SK-N-MC (cell line): Measurements from ENCODE around the gene ANP32B.
"Not testable (repeated sequence)": the region's sequence is repeated elsewhere in the genome, so short reads cannot be mapped to it uniquely, and the experiment has no call there.

Source experiments
- DNase-seq: peaks from one replicate; pipeline ENCODE4 v3.0.0-alpha.2; 2011; ENCODE audit warnings: low read depth, low spot score
- H3K27ac ChIP-seq: fragments of 200-600 bp; sonication (generic); 2 replicates; pipeline ENCODE4 v1.5.1; 2016; ENCODE audit warnings: mixed run types
- H3K36me3 ChIP-seq: fragments of 200-600 bp; sonication (generic); 2 replicates; pipeline ENCODE4 v1.6.1; 2017; ENCODE audit warnings: antibody characterized with exemption, low read length, mixed read lengths; ENCODE audit not compliant: insufficient read depth
- H3K4me3 ChIP-seq: fragments of 200-600 bp; sonication (generic); 2 replicates; pipeline ENCODE4 v1.5.1; 2016
- H3K9ac ChIP-seq: fragments of 200-600 bp; sonication (generic); 2 replicates; pipeline ENCODE4 v1.8.0; 2017; ENCODE audit warnings: mixed run types, mixed read lengths; ENCODE audit not compliant: insufficient read length
- H3K9me3 ChIP-seq: fragments of 200-600 bp; sonication (generic); 2 replicates; pipeline ENCODE4 v1.6.1; 2017; ENCODE audit warnings: low read depth, mild to moderate bottlenecking, antibody characterized with exemption, low read length, moderate library complexity, mixed read lengths
- EZH2 ChIP-seq: fragments of 200-600 bp; sonication (generic); IDR thresholded peaks from one replicate; pipeline ENCODE4 v1.6.1; 2017; ENCODE audit warnings: antibody characterized with exemption
- FOXP2 ChIP-seq: optimal IDR thresholded peaks from 2 replicates; pipeline ENCODE3; 2011; ENCODE audit warnings: mild to moderate bottlenecking, moderate library complexity; ENCODE audit not compliant: insufficient read depth; ENCODE audit errors: extremely low read length, control extremely low read depth
- POLR2AphosphoS5 ChIP-seq: IDR thresholded peaks from 2 replicates; pipeline ENCODE4 v1.6.1; 2012; ENCODE audit warnings: mild to moderate bottlenecking, low read depth, low read length, borderline replicate concordance

ANP32B gene

DNA sequence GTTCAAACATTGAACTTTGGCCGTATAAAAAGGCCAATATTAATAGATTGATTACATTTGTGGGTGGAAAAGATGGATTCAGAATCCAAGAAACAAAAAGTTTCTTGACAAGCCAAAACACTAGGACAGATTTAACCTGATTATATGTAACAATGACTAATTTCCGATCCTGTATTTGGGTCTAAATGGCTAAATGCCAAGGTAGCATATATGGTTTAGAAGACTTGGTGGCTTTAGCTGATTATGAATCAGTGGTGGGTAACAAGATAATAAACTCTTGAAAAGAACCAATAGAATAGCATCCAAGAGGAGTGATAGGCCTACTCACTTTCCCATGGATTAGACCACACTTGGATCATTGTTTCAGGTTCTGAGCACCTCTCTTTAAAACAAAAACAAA, 21.8 kb upstream of the ANP32B start:
- TF ChIP-seq POLR2AphosphoS5: no peak
- TF ChIP-seq FOXP2: no peak
- no peak for TF ChIP-seq EZH2
- Histone ChIP-seq H3K4me3 (no peak overlapping the region), H3K9me3 (no peaks in the 10 kb centered on the region), H3K27ac (no peak overlapping the region), H3K9ac (no peak overlapping the region), H3K36me3 (no peaks in the 10 kb centered on the region)
- no peak for DNase-seq

GRCh38 chr9:97962136-97962535, 21.0 kb upstream of the ANP32B start:
- TF ChIP-seq EZH2 (no peak), POLR2AphosphoS5 (no peak)
- Histone ChIP-seq H3K4me3 (no peak overlapping the region), H3K36me3 (no peaks in the 10 kb centered on the region), H3K9ac (no peak overlapping the region), H3K9me3 (no peaks in the 10 kb centered on the region), H3K27ac (no peak overlapping the region)
- DNase-seq: no peak

DNA sequence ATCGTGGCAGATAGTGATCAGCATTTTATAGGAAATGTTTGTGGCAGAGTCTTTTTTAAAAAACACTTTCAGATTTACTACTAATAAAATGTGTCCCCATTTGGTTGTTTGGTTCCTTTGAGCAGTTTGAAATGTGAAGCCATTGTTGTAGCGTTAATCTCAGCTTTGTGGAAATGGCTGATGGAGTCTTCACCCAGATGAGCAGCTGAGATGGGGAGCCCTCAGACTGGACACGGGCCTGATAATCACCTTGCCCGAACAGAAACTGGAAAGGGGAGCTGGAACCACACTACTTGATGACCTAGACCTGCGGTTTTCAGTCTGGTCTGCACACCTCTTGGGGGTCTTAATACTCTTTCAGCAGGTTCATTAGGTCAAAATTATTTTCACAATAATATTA, 20.6 kb upstream of the ANP32B start:
- H3K9ac ChIP-seq: no peak overlapping the region

DNA sequence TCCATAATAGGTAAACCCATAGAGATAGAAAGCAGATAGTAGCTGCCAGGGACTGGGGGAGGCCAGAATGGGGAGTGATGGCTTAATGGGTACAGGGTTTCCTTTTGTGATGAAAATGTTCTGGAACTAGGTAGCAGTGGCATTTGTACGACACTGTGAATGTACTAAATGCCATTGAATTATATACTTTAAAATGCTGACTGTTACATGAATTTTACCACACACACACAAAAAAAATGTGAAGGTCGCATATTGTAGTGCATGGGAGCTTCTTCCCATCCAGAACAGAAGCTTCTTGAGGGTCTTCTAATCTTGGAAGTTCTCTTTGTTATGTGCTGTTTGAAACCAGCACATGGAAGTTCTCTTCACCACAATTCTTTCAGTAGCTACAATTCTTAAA, 19.9 kb upstream of the ANP32B start:
- no peaks in the 10 kb centered on the region for H3K9me3 ChIP-seq
- no peak for TF ChIP-seq EZH2
- TF ChIP-seq POLR2AphosphoS5: no peak
- H3K27ac ChIP-seq: no peak overlapping the region
- no peak for DNase-seq
- no peaks in the 10 kb centered on the region for H3K36me3 ChIP-seq
- H3K9ac ChIP-seq: no peak overlapping the region
- no peak overlapping the region for H3K4me3 ChIP-seq

More for the DNA sequence above, 20.6 kb upstream of the ANP32B start:
- no peak overlapping the region for H3K4me3 ChIP-seq
- TF ChIP-seq EZH2 (no peak), FOXP2 (no peak), POLR2AphosphoS5 (no peak)
- DNase-seq: no peak
- H3K27ac ChIP-seq: no peak overlapping the region
- H3K9me3 ChIP-seq: no peaks in the 10 kb centered on the region
- no peaks in the 10 kb centered on the region for H3K36me3 ChIP-seq

- TF ChIP-seq POLR2AphosphoS5: no peak
- no peak for TF ChIP-seq FOXP2
- no peak for TF ChIP-seq EZH2
- Histone ChIP-seq H3K4me3 (no peak overlapping the region), H3K9ac (no peak overlapping the region)
Measured at GRCh38 chr9:97964901-97965300, 18.2 kb upstream of the ANP32B start.

DNA sequence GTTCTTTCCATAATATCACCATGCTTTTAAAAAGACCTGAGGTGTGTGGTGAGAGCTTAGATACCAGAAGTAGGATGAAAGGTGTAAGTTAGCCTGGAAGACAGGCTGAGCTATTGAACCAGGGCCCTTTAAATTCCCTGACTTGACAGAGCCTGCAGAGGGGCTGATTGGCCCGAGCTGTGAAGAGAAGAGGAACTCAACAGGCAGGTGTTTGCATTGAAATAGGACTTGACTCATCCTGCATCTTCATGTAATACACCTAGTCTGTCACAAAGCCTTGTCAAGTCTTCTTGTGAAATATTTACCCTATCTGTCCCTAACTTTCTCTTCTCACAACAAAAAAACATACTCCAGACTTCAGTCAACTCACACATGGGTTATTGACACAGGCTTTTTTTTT, 16.6 kb upstream of the ANP32B start:
- H3K4me3 ChIP-seq: no peak overlapping the region
- H3K27ac ChIP-seq: no peak overlapping the region
- TF ChIP-seq EZH2 (no peak), POLR2AphosphoS5 (no peak), FOXP2 (no peak)
- H3K9me3 ChIP-seq: no peaks in the 10 kb centered on the region
- DNase-seq: no peak
- no peaks in the 10 kb centered on the region for H3K36me3 ChIP-seq
- H3K9ac ChIP-seq: no peak overlapping the region

More at GRCh38 chr9:97964901-97965300, 18.2 kb upstream of the ANP32B start:
- Histone ChIP-seq H3K9me3 (no peaks in the 10 kb centered on the region), H3K36me3 (no peaks in the 10 kb centered on the region), H3K27ac (no peak overlapping the region)
- no peak for DNase-seq

DNA sequence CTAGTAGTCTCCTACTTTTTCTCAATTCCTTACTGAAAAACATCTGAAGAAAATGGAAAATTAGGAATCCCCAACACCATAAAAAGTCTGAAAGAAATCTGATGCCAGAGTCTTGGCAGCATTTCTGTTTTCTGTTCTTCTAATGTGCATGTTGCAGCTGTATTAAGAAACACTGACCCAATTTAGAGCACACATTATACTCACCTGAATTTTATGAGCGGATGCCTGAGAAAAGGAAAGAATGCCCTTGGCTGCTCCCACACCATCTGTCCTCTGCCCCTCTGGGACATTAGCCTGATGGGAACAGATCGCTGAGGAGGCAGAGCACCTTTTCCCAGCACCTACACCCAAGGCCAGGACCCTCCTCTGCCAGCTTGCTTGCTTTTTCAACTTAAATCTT, 14.1 kb upstream of the ANP32B start:
- H3K27ac ChIP-seq: no peak overlapping the region
- H3K4me3 ChIP-seq: no peak overlapping the region
- TF ChIP-seq FOXP2 (no peak), EZH2 (no peak), POLR2AphosphoS5 (no peak)
- H3K9me3 ChIP-seq: no peaks in the 10 kb centered on the region
- no peak overlapping the region for H3K9ac ChIP-seq
- no peaks in the 10 kb centered on the region for H3K36me3 ChIP-seq
- no peak for DNase-seq

GRCh38 chr9:97970165-97970564, 13.0 kb upstream of the ANP32B start:
- TF ChIP-seq POLR2AphosphoS5: no peak
- no peak for TF ChIP-seq EZH2
- TF ChIP-seq FOXP2: no peak
- Histone ChIP-seq H3K27ac (no peak overlapping the region), H3K4me3 (no peak overlapping the region), H3K36me3 (no peaks in the 10 kb centered on the region), H3K9me3 (no peaks in the 10 kb centered on the region), H3K9ac (no peak overlapping the region)
- no peak for DNase-seq

DNA sequence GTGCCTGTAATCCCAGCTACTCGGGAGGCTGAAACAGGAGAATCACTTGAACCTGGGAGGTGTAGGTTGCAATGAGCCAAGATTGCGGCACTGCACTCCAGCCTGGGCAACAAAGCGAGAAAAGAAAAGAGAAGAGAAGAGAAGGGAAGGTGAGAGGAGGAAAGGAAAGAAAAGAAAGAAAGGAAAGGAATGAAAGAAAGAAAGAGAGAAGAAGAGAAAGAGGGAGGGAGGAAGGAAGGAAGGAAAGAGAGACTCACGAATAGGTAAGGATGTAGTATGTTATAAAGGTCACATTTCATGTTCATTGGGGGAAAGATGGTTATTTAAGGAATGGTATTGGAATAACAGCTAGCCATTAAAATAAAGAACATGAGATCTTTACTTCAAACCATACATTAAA, 10.4 kb upstream of the ANP32B start:
- no peak for TF ChIP-seq EZH2
- no peak for TF ChIP-seq POLR2AphosphoS5
- no peak for TF ChIP-seq FOXP2
- Histone ChIP-seq H3K9ac (no peak overlapping the region), H3K27ac (no peak overlapping the region), H3K4me3 (no peak overlapping the region), H3K9me3 (no peaks in the 10 kb centered on the region), H3K36me3 (no peaks in the 10 kb centered on the region)
- DNase-seq: no peak

- no peak for TF ChIP-seq POLR2AphosphoS5
- TF ChIP-seq FOXP2: no peak
- no peak for TF ChIP-seq EZH2
- DNase-seq: no peak
- Histone ChIP-seq H3K27ac (no peak overlapping the region), H3K9me3 (no peaks in the 10 kb centered on the region), H3K4me3 (no peak overlapping the region), H3K36me3 (no peaks in the 10 kb centered on the region), H3K9ac (no peak overlapping the region)
Measured at GRCh38 chr9:97975376-97975775, 7.8 kb upstream of the ANP32B start.

DNA sequence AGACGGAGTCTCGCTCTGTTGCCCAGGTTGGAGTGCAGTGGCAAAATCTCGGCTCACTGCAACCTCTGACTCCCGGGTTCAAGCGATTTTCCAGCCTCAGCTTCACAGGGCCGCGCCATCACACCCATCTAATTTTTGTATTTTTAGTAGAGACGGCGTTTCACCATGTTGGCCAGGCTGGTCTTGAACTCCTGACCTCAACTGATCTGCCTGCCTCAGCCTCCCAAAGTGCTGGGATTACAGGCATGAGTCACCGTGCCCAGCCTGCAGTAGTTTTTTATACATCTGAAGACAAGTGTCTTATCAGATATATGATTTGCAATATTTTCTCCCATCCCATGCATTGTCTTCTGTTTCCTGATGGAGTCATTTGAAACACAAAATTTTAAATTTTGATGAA, 6.5 kb upstream of the ANP32B start:
- H3K36me3 ChIP-seq, H3K4me3 ChIP-seq, H3K27ac ChIP-seq, H3K9ac ChIP-seq, H3K9me3 ChIP-seq, DNase-seq: not testable (repeated sequence)
